Activated CD8-positive, alpha-beta T cell treated with anti-CD3 and anti-CD28 coated beads, Interleukin-2, amount 10 ng/mL, durations not matched to agents 7 days and 5 days (primary cell): ENCODE data around the gene TMOD4. TPM values are rescaled to one million over a fixed set of nuclear protein-coding genes. Genes with fewer than 3 reads are reported as not detected.

Experiments
- ATAC-seq: fragments of 150-1000 bp; cut with Tn5 transposase; one replicate; pipeline ENCODE4 v1.10.0; 2021; ENCODE audit warnings: moderate library complexity
- CTCF ChIA-PET: fragments of 350-600 bp; sonication (Branson Sonifier 250); formaldehyde crosslinking; loops from one replicate; lab custom pipeline; 2021; ENCODE audit warnings: antibody characterized with exemption; lab: Charles Lee
- POLR2A ChIA-PET: fragments of 350-600 bp; sonication (Branson Sonifier 250); formaldehyde crosslinking; loops from one replicate; lab custom pipeline; 2021; ENCODE audit warnings: antibody characterized with exemption; lab: Charles Lee
- DNase-seq: peaks from one replicate; pipeline ENCODE4 v3.0.0-alpha.2; 2020
- H3K27ac Mint-ChIP-seq: one replicate; pipeline ENCODE4 v1.8.0; 2021; ENCODE audit warnings: mild to moderate bottlenecking, mixed read lengths
- H3K27me3 Mint-ChIP-seq: one replicate; pipeline ENCODE4 v1.8.0; 2021; ENCODE audit warnings: low read depth, mixed read lengths
- H3K36me3 Mint-ChIP-seq: one replicate; pipeline ENCODE4 v1.8.0; 2021; ENCODE audit warnings: low read depth, mixed read lengths
- H3K4me1 Mint-ChIP-seq: one replicate; pipeline ENCODE4 v1.8.0; 2021; ENCODE audit warnings: low read depth, mixed read lengths
- H3K4me3 Mint-ChIP-seq: one replicate; pipeline ENCODE4 v1.8.0; 2021; ENCODE audit warnings: mild to moderate bottlenecking, mixed read lengths
- H3K9me3 Mint-ChIP-seq: one replicate; pipeline ENCODE4 v1.8.0; 2022; ENCODE audit warnings: mixed read lengths; ENCODE audit not compliant: insufficient read depth
- total RNA-seq, 2 experiments: library from RNA; stranded (reverse); gene quantifications; one replicate each; pipeline ENCODE4 v1.2.3, GENCODE V29; 2021

TMOD4 gene
- total RNA-seq, 2 experiments from 2014 or later = 2.2 to 3.4 TPM

- Mint-ChIP-seq H3K4me3 (no peak overlapping the region), H3K4me1 (no peaks in the 10 kb centered on the region), H3K27ac (no peak overlapping the region), H3K9me3 (no peaks in the 10 kb centered on the region), H3K36me3 (peaks cover 38% of the 10 kb centered on the region), H3K27me3 (no peaks in the 10 kb centered on the region)
- DNase-seq (no peak), ATAC-seq (no peak)
- ChIA-PET CTCF (interaction anchor here (0.9 to 4.0 kb wide), 6 partner anchors 13 to 151 kb away, joined by 3 to 18 read pairs (median 4); partner anchors contain the start of genes PSMD4, TNFAIP8L2 and VPS72), POLR2A (interaction anchor here (0.6 to 1.3 kb wide), 4 partner anchors 15 to 175 kb away, joined by 3 to 4 read pairs (median 4); partner anchors contain the start of gene VPS72)
Observed at GRCh38 chr1:151175041-151175741, 590 bp downstream of the TMOD4 start.

- Mint-ChIP-seq H3K27ac (no peak overlapping the region), H3K27me3 (no peaks in the 10 kb centered on the region), H3K36me3 (peaks cover 37% of the 10 kb centered on the region), H3K9me3 (no peaks in the 10 kb centered on the region), H3K4me1 (peaks cover 13% of the 10 kb centered on the region), H3K4me3 (no peak overlapping the region)
- CTCF ChIA-PET = interaction anchor here (0.7 to 1.6 kb wide), 3 partner anchors 17 to 72 kb away, joined by 3 to 6 read pairs (median 3); no protein-coding TSS in a partner anchor
- ATAC-seq (no peak), DNase-seq (no peak)
- POLR2A ChIA-PET = interaction anchor here (0.9 to 2.8 kb wide), 2 partner anchors 14 to 18 kb away, joined by 4 to 13 read pairs; partner anchors contain the start of gene VPS72
Observed at GRCh38 chr1:151171190-151171589, 4.6 kb downstream of the TMOD4 start.

GRCh38 chr1:151167116-151167515, 8.7 kb downstream of the TMOD4 start:
- DNase-seq (no peak), ATAC-seq (no peak)
- H3K4me3 Mint-ChIP-seq = peak overlapping the region; percentile 92
- peaks cover 43% of the 10 kb centered on the region for H3K36me3 Mint-ChIP-seq
- H3K9me3 Mint-ChIP-seq = no peaks in the 10 kb centered on the region
- POLR2A ChIA-PET = interaction anchor here (0.8 to 2.3 kb wide), 3 partner anchors 10 to 25 kb away, joined by 3 to 24 read pairs (median 7); partner anchors contain the start of genes TNFAIP8L2 and VPS72
- peak overlapping the region; percentile 94 for H3K27ac Mint-ChIP-seq
- no peaks in the 10 kb centered on the region for H3K27me3 Mint-ChIP-seq
- peaks cover 31% of the 10 kb centered on the region for H3K4me1 Mint-ChIP-seq
- CTCF ChIA-PET = interaction anchor here (1.8 to 2.2 kb wide), 2 partner anchors 10 to 174 kb away, joined by 6 to 7 read pairs; partner anchors contain the start of gene TNFAIP8L2

- DNase-seq (no peak), ATAC-seq (peak; percentile 9)
- H3K36me3 Mint-ChIP-seq = peaks cover 49% of the 10 kb centered on the region
- H3K27me3 Mint-ChIP-seq = no peaks in the 10 kb centered on the region
- CTCF ChIA-PET = interaction anchor here (1.0 to 2.2 kb wide), 3 partner anchors 10 to 174 kb away, joined by 4 to 7 read pairs (median 6); partner anchors contain the start of gene TNFAIP8L2
- POLR2A ChIA-PET = interaction anchor here (0.5 to 2.3 kb wide), 7 partner anchors 10 to 115 kb away, joined by 3 to 24 read pairs (median 3); partner anchors contain the start of genes CDC42SE1, TNFAIP8L2 and VPS72
- H3K4me1 Mint-ChIP-seq = peaks cover 37% of the 10 kb centered on the region
- peak overlapping the region; percentile 94 for H3K27ac Mint-ChIP-seq
- H3K4me3 Mint-ChIP-seq = peak overlapping the region; percentile 92
- no peaks in the 10 kb centered on the region for H3K9me3 Mint-ChIP-seq
Observed at GRCh38 chr1:151166505-151166956, 9.2 kb downstream of the TMOD4 start.

- no peaks in the 10 kb centered on the region for H3K27me3 Mint-ChIP-seq
- ATAC-seq (peak; percentile 95), DNase-seq (peak; percentile 98)
- ChIA-PET CTCF (interaction anchor here (1.0 to 2.2 kb wide), 3 partner anchors 9 to 175 kb away, joined by 4 to 7 read pairs (median 6); partner anchors contain the start of gene TNFAIP8L2), POLR2A (interaction anchor here (0.5 to 2.3 kb wide), 6 partner anchors 9 to 116 kb away, joined by 3 to 24 read pairs (median 3); partner anchors contain the start of genes CDC42SE1, TNFAIP8L2 and VPS72)
- peak within 1 kb of the TSS; percentile 92 for H3K4me3 Mint-ChIP-seq
- peaks cover 40% of the 10 kb centered on the region for H3K4me1 Mint-ChIP-seq
- peaks cover 49% of the 10 kb centered on the region for H3K36me3 Mint-ChIP-seq
- no peaks in the 10 kb centered on the region for H3K9me3 Mint-ChIP-seq
- H3K27ac Mint-ChIP-seq = peak within 1 kb of the TSS; percentile 94
Observed at GRCh38 chr1:151165738-151166504, 9.9 kb downstream of the TMOD4 start, which contains the start of the genes LYSMD1 and SCNM1. LYSMD1 (minus strand) TSS chr1:151165902; CDS start chr1:151165258, 644 bp downstream. SCNM1 (plus strand) TSS chr1:151166144; CDS start chr1:151166153, 9 bp downstream.

- peak overlapping the region; percentile 92 for H3K4me3 Mint-ChIP-seq
- ChIA-PET CTCF (interaction anchor here (1.4 to 2.2 kb wide), 2 partner anchors 9 to 176 kb away, joined by 4 to 6 read pairs; partner anchors contain the start of gene TNFAIP8L2), POLR2A (interaction anchor here (0.9 to 2.3 kb wide), 3 partner anchors 9 to 24 kb away, joined by 3 to 24 read pairs (median 4); partner anchors contain the start of genes TNFAIP8L2 and VPS72)
- peaks cover 52% of the 10 kb centered on the region for H3K36me3 Mint-ChIP-seq
- ATAC-seq (no peak), DNase-seq (peak; percentile 27)
- no peaks in the 10 kb centered on the region for H3K27me3 Mint-ChIP-seq
- peak overlapping the region; percentile 94 for H3K27ac Mint-ChIP-seq
- H3K9me3 Mint-ChIP-seq = no peaks in the 10 kb centered on the region
- H3K4me1 Mint-ChIP-seq = peaks cover 43% of the 10 kb centered on the region
Observed at GRCh38 chr1:151165281-151165737, 10.5 kb downstream of the TMOD4 start.

- H3K4me3 Mint-ChIP-seq = peak overlapping the region; percentile 92
- ChIA-PET CTCF (interaction anchor here (1.4 kb wide), 1 partner anchor 8 kb away, joined by 4 read pairs; the partner anchor contains the start of gene TNFAIP8L2), POLR2A (interaction anchor here (0.9 to 2.3 kb wide), 3 partner anchors 8 to 25 kb away, joined by 3 to 24 read pairs (median 4); partner anchors contain the start of genes TNFAIP8L2 and VPS72)
- no peak for ATAC-seq
- no peaks in the 10 kb centered on the region for H3K27me3 Mint-ChIP-seq
- H3K27ac Mint-ChIP-seq = peak overlapping the region; percentile 94
- DNase-seq = no peak
- H3K36me3 Mint-ChIP-seq = peaks cover 51% of the 10 kb centered on the region
- H3K4me1 Mint-ChIP-seq = peaks cover 46% of the 10 kb centered on the region
- no peaks in the 10 kb centered on the region for H3K9me3 Mint-ChIP-seq
Observed at GRCh38 chr1:151164732-151165280, 11.0 kb downstream of the TMOD4 start.

- Mint-ChIP-seq H3K27me3 (no peaks in the 10 kb centered on the region), H3K36me3 (peaks cover 47% of the 10 kb centered on the region), H3K4me1 (peaks cover 67% of the 10 kb centered on the region), H3K4me3 (peak overlapping the region; percentile 16), H3K9me3 (no peaks in the 10 kb centered on the region), H3K27ac (peak overlapping the region; percentile 69)
- ChIA-PET CTCF (interaction anchor here (1.1 to 13.1 kb wide), 4 partner anchors 45 to 134 kb away, joined by 3 to 337 read pairs (median 28); partner anchors contain the start of gene CDC42SE1), POLR2A (interaction anchor here (1.5 to 1.6 kb wide), 2 partner anchors 30 to 122 kb away, joined by 4 to 5 read pairs; partner anchors contain the start of genes VPS72 and ZNF687)
- no peak for DNase-seq
- ATAC-seq = no peak
Observed at GRCh38 chr1:151159373-151159772, 16.4 kb downstream of the TMOD4 start.

- Mint-ChIP-seq H3K27ac (peak overlapping the region; percentile 98), H3K27me3 (no peaks in the 10 kb centered on the region), H3K36me3 (peaks cover 43% of the 10 kb centered on the region), H3K4me3 (peak overlapping the region; percentile 100), H3K4me1 (peaks cover 62% of the 10 kb centered on the region), H3K9me3 (no peaks in the 10 kb centered on the region)
- ChIA-PET POLR2A (interaction anchor here (1.5 to 2.6 kb wide), 3 partner anchors 27 to 123 kb away, joined by 4 to 12 read pairs (median 5); partner anchors contain the start of genes VPS72 and ZNF687), CTCF (interaction anchor here (1.1 to 13.1 kb wide), 6 partner anchors 45 to 153 kb away, joined by 3 to 337 read pairs (median 12); partner anchors contain the start of genes CDC42SE1 and GABPB2)
- no peak for ATAC-seq
- no peak for DNase-seq
Observed at GRCh38 chr1:151158751-151159251, 17.0 kb downstream of the TMOD4 start.

GRCh38 chr1:151158326-151158725, 17.5 kb downstream of the TMOD4 start:
- Mint-ChIP-seq H3K9me3 (no peaks in the 10 kb centered on the region), H3K4me1 (peaks cover 62% of the 10 kb centered on the region), H3K36me3 (peaks cover 43% of the 10 kb centered on the region), H3K4me3 (peak overlapping the region; percentile 100), H3K27ac (peak overlapping the region; percentile 98), H3K27me3 (no peaks in the 10 kb centered on the region)
- POLR2A ChIA-PET = interaction anchor here (1.4 to 2.6 kb wide), 6 partner anchors 27 to 123 kb away, joined by 3 to 12 read pairs (median 8); partner anchors contain the start of genes VPS72 and ZNF687
- CTCF ChIA-PET = interaction anchor here (1.1 to 13.1 kb wide), 9 partner anchors 10 to 152 kb away, joined by 3 to 337 read pairs (median 15); partner anchors contain the start of gene GABPB2
- DNase-seq (no peak), ATAC-seq (no peak)
